B cell (primary cell): ENCODE data around the gene ARGLU1.

Source experiments
- EZH2 ChIP-seq: IDR thresholded peaks from 2 replicates; pipeline ENCODE4 v1.6.1; 2012; ENCODE audit warnings: borderline replicate concordance, low read depth, mild to moderate bottlenecking, moderate library complexity, low read length; ENCODE audit not compliant: insufficient read depth, poor library complexity, severe bottlenecking
- TF ChIP-seq, protein P1 (sequence below): fragments of 200-600 bp; IDR thresholded peaks from one replicate; pipeline ENCODE4 v1.8.0; 2022; ENCODE audit warnings: antibody characterized with exemption, mild to moderate bottlenecking

- TF ChIP-seq, protein P1, sequence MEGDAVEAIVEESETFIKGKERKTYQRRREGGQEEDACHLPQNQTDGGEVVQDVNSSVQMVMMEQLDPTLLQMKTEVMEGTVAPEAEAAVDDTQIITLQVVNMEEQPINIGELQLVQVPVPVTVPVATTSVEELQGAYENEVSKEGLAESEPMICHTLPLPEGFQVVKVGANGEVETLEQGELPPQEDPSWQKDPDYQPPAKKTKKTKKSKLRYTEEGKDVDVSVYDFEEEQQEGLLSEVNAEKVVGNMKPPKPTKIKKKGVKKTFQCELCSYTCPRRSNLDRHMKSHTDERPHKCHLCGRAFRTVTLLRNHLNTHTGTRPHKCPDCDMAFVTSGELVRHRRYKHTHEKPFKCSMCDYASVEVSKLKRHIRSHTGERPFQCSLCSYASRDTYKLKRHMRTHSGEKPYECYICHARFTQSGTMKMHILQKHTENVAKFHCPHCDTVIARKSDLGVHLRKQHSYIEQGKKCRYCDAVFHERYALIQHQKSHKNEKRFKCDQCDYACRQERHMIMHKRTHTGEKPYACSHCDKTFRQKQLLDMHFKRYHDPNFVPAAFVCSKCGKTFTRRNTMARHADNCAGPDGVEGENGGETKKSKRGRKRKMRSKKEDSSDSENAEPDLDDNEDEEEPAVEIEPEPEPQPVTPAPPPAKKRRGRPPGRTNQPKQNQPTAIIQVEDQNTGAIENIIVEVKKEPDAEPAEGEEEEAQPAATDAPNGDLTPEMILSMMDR = no peak
- TF ChIP-seq EZH2 = no peak
These were observed 45.7 kb downstream of the ARGLU1 start for GRCh38 chr13:106522112-106522705.
